DOHH2 (cell line): Measurements from ENCODE around the gene THBS2.

Source experiments
- H3F3A ChIP-seq: fragments of 200-600 bp; sonication (generic), shearing (Covaris generic); 2 replicates; pipeline ENCODE4 v1.6.0; 2016; ENCODE audit warnings: antibody characterized with exemption, mild to moderate bottlenecking; ENCODE audit not compliant: control insufficient read depth, insufficient read depth
- H3K27ac ChIP-seq: fragments of 200-600 bp; sonication (generic); 2 replicates; pipeline ENCODE4 v1.5.1; 2014; ENCODE audit warnings: low read depth, mild to moderate bottlenecking, low read length, moderate library complexity
- H3K27me3 ChIP-seq: fragments of 200-600 bp; sonication (generic); 2 replicates; pipeline ENCODE4 v1.6.1; 2014; ENCODE audit warnings: mild to moderate bottlenecking, low read length, mixed read lengths; ENCODE audit not compliant: control insufficient read depth
- H3K36me3 ChIP-seq: fragments of 200-600 bp; sonication (generic); 2 replicates; pipeline ENCODE4 v1.6.1; 2014; ENCODE audit warnings: mild to moderate bottlenecking, low read length, moderate library complexity, mixed read lengths; ENCODE audit not compliant: control insufficient read depth
- H3K4me1 ChIP-seq: fragments of 200-600 bp; sonication (generic); 2 replicates; pipeline ENCODE4 v1.6.1; 2014; ENCODE audit warnings: mild to moderate bottlenecking, low read length, mixed read lengths; ENCODE audit not compliant: control insufficient read depth
- H3K4me2 ChIP-seq: fragments of 200-600 bp; sonication (generic); 2 replicates; pipeline ENCODE4 v1.6.0; 2014; ENCODE audit warnings: mild to moderate bottlenecking, low read length, moderate library complexity
- H3K4me3 ChIP-seq: fragments of 200-600 bp; sonication (generic); 2 replicates; pipeline ENCODE4 v1.5.1; 2014; ENCODE audit warnings: mild to moderate bottlenecking, low read length, mixed read lengths
- H3K79me2 ChIP-seq: fragments of 200-600 bp; sonication (generic); 2 replicates; pipeline ENCODE4 v1.6.1; 2014; ENCODE audit warnings: mild to moderate bottlenecking, low read length, mixed read lengths; ENCODE audit not compliant: control insufficient read depth
- H3K9me2 ChIP-seq: fragments of 200-600 bp; sonication (generic); replicated peaks from 2 replicates; pipeline ENCODE4 v1.6.1; 2014; ENCODE audit warnings: mild to moderate bottlenecking, low read length, mixed read lengths; ENCODE audit not compliant: control insufficient read depth
- H3K9me3 ChIP-seq: fragments of 200-600 bp; sonication (generic); 2 replicates; pipeline ENCODE4 v1.6.1; 2014; ENCODE audit warnings: antibody characterized with exemption, low read length, mixed read lengths; ENCODE audit not compliant: control insufficient read depth, insufficient read depth
- H4K20me1 ChIP-seq: fragments of 200-600 bp; sonication (generic); 2 replicates; pipeline ENCODE4 v1.6.0; 2014; ENCODE audit warnings: low read depth, mild to moderate bottlenecking, antibody characterized with exemption, low read length, moderate library complexity; ENCODE audit not compliant: control insufficient read depth, insufficient read depth
- CTCF ChIP-seq: fragments of 200-600 bp; sonication (generic); IDR thresholded peaks from one replicate; pipeline ENCODE4 v1.5.1; 2014; ENCODE audit warnings: antibody characterized with exemption, mild to moderate bottlenecking, low read depth, low read length; ENCODE audit not compliant: poor library complexity, severe bottlenecking
- EZH2phosphoT487 ChIP-seq: fragments of 200-600 bp; sonication (generic); IDR thresholded peaks from 2 replicates; pipeline ENCODE4 v1.6.1; 2017; ENCODE audit warnings: borderline replicate concordance, mild to moderate bottlenecking, antibody characterized with exemption, low read length, moderate library complexity, mixed read lengths

Gene THBS2

GRCh38 chr6:169240125-169240524 is 13.5 kb downstream of the THBS2 start:
- H3K9me3 ChIP-seq: peaks cover 20% of the 10 kb centered on the region; the same call in 1 of the 2 replicates
- no peak overlapping the region for H3K4me2 ChIP-seq
- no peaks in the 10 kb centered on the region for H3F3A ChIP-seq
- H3K36me3 ChIP-seq: no peaks in the 10 kb centered on the region
- no peaks in the 10 kb centered on the region for H4K20me1 ChIP-seq
- H3K4me1 ChIP-seq: no peaks in the 10 kb centered on the region
- H3K4me3 ChIP-seq: no peak overlapping the region
- no peaks in the 10 kb centered on the region for H3K9me2 ChIP-seq
- H3K27me3 ChIP-seq: no peaks in the 10 kb centered on the region
- H3K79me2 ChIP-seq: no peaks in the 10 kb centered on the region
- no peak overlapping the region for H3K27ac ChIP-seq
- TF ChIP-seq EZH2phosphoT487 (no peak), CTCF (no peak)

- Histone ChIP-seq H3K36me3 (no peaks in the 10 kb centered on the region), H3K4me2 (no peak overlapping the region), H3K9me2 (no peaks in the 10 kb centered on the region), H3K27ac (no peak overlapping the region), H3F3A (no peaks in the 10 kb centered on the region), H3K4me3 (no peak overlapping the region), H4K20me1 (no peaks in the 10 kb centered on the region), H3K79me2 (no peaks in the 10 kb centered on the region), H3K9me3 (peaks cover 27% of the 10 kb centered on the region; the same call in 1 of the 2 replicates), H3K27me3 (no peaks in the 10 kb centered on the region), H3K4me1 (no peaks in the 10 kb centered on the region)
- TF ChIP-seq EZH2phosphoT487: no peak
- TF ChIP-seq CTCF: no peak
Measured at GRCh38 chr6:169239181-169239580, 14.5 kb downstream of the THBS2 start.

GRCh38 chr6:169238766-169239165 is 14.9 kb downstream of the THBS2 start:
- H3F3A ChIP-seq: no peaks in the 10 kb centered on the region
- no peaks in the 10 kb centered on the region for H3K4me1 ChIP-seq
- H3K27me3 ChIP-seq: no peaks in the 10 kb centered on the region
- no peak for TF ChIP-seq EZH2phosphoT487
- H3K79me2 ChIP-seq: no peaks in the 10 kb centered on the region
- peaks cover 31% of the 10 kb centered on the region for H3K9me3 ChIP-seq
- H3K9me2 ChIP-seq: no peaks in the 10 kb centered on the region
- no peaks in the 10 kb centered on the region for H4K20me1 ChIP-seq
- H3K4me3 ChIP-seq: no peak overlapping the region
- H3K4me2 ChIP-seq: no peak overlapping the region
- H3K36me3 ChIP-seq: no peaks in the 10 kb centered on the region
- no peak overlapping the region for H3K27ac ChIP-seq

GRCh38 chr6:169237496-169238134 is 16.0 kb downstream of the THBS2 start:
- Histone ChIP-seq H3K9me2 (no peaks in the 10 kb centered on the region), H3F3A (no peaks in the 10 kb centered on the region), H3K27me3 (no peaks in the 10 kb centered on the region), H3K36me3 (no peaks in the 10 kb centered on the region), H3K4me2 (no peak overlapping the region), H3K79me2 (no peaks in the 10 kb centered on the region), H3K9me3 (peaks cover 39% of the 10 kb centered on the region), H3K27ac (no peak overlapping the region), H4K20me1 (no peaks in the 10 kb centered on the region), H3K4me1 (no peaks in the 10 kb centered on the region), H3K4me3 (no peak overlapping the region)
- TF ChIP-seq EZH2phosphoT487 (no peak), CTCF (no peak)
